Keratinocyte (primary cell): ENCODE data around the gene MAGI1.

Source experiments
- EZH2 ChIP-seq: IDR thresholded peaks from one replicate; pipeline ENCODE4 v1.6.1; 2012; ENCODE audit warnings: inconsistent platforms, mild to moderate bottlenecking, low read length, moderate library complexity
- TF ChIP-seq, protein P1 (sequence below), 3 experiments: IDR thresholded peaks in 1 of 3; conservative IDR thresholded peaks in 1 of 3; optimal IDR thresholded peaks in 1 of 3; 2 replicates in 2 of 3; 3 replicates in 1 of 3; pipeline versions ENCODE3 to v1.5.1; 2011; ENCODE audit warnings: low read length in 3 of 3, mild to moderate bottlenecking in 3 of 3, moderate library complexity in 2 of 3, control low read depth in 1 of 3, inconsistent platforms in 1 of 3; ENCODE audit not compliant: insufficient read depth in 2 of 3; ENCODE audit errors: extremely low read depth in 1 of 3

DNA sequence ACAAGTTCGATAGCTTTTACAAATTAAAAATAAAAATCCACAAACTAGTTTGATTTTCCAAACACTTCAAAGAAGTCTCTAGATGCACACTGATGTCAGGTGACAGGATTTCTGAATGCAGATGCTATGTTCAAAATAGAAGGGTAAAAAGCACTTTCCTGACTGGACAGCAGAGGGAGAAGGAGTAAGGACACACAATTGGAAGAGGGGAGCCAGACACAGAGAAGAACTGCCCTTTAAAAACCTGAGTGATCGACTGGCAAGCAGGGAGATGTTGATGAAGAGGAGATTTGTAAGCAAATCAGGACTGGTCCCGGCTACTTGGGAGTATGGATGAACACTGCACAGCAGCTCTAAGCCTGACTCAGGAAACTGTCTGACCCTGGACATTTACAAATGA lies 612.8 kb downstream of the MAGI1 start:
- TF ChIP-seq, protein P1, sequence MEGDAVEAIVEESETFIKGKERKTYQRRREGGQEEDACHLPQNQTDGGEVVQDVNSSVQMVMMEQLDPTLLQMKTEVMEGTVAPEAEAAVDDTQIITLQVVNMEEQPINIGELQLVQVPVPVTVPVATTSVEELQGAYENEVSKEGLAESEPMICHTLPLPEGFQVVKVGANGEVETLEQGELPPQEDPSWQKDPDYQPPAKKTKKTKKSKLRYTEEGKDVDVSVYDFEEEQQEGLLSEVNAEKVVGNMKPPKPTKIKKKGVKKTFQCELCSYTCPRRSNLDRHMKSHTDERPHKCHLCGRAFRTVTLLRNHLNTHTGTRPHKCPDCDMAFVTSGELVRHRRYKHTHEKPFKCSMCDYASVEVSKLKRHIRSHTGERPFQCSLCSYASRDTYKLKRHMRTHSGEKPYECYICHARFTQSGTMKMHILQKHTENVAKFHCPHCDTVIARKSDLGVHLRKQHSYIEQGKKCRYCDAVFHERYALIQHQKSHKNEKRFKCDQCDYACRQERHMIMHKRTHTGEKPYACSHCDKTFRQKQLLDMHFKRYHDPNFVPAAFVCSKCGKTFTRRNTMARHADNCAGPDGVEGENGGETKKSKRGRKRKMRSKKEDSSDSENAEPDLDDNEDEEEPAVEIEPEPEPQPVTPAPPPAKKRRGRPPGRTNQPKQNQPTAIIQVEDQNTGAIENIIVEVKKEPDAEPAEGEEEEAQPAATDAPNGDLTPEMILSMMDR (optimal IDR thresholded peaks at IDR 0.05 in 1 of 3, IDR thresholded peaks at IDR 0.05 in 1 of 3, conservative IDR thresholded peaks at IDR 0.05 in 1 of 3; ENCODE audit: extremely low read depth in 1 of 3, insufficient read depth in 2 of 3, low read length in 3 of 3): peak; percentile 22 to 27 (median 22)
- TF ChIP-seq EZH2: no peak
